H1 (cell line): ENCODE measurements around the gene SMYD3. TPM values are rescaled to one million over a fixed set of nuclear protein-coding genes. Genes with fewer than 3 reads are reported as not detected.

ENCODE experiments used
- CTCF ChIA-PET: fragments of 300-600 bp; sonication (Branson Sonifier 250); formaldehyde crosslinking; loops from one replicate; lab custom pipeline; 2021; ENCODE audit not compliant: partially characterized antibody; lab: Charles Lee
- POLR2A ChIA-PET: fragments of 300-600 bp; sonication (Branson Sonifier 250); formaldehyde crosslinking; loops from one replicate; lab custom pipeline; 2021; ENCODE audit warnings: inconsistent platforms; ENCODE audit not compliant: partially characterized antibody; lab: Charles Lee
- DNase-seq, 2 experiments: peaks; one replicate each; pipeline versions ENCODE4 v3.0.0 to v3.0.0-alpha.2; 2010 to 2022; ENCODE audit warnings: low spot score in 2 of 2, low read depth in 1 of 2, mixed read lengths in 1 of 2
- FAIRE-seq: peaks from 2 replicates; lab custom pipeline; 2011; peaks lifted over from hg19 to GRCh38; lab: Jason Lieb, UNC
- H2AFZ ChIP-seq: 2 replicates; pipeline ENCODE4 v1.8.1; 2012; ENCODE audit warnings: low read length, inconsistent platforms
- H2AK5ac ChIP-seq: 2 replicates; pipeline ENCODE4 v1.6.1; 2013; ENCODE audit warnings: low read depth, low read length
- H2BK120ac ChIP-seq: replicated peaks from 2 replicates; pipeline ENCODE3; 2013; ENCODE audit warnings: low read depth, low read length, inconsistent platforms
- H2BK12ac ChIP-seq: 2 replicates; pipeline ENCODE4 v1.6.1; 2013; ENCODE audit warnings: low read depth, low read length
- H2BK15ac ChIP-seq: 2 replicates; pipeline ENCODE4 v1.6.1; 2013; ENCODE audit warnings: low read length
- H2BK20ac ChIP-seq: 2 replicates; pipeline ENCODE4 v1.6.1; 2013; ENCODE audit warnings: low read length
- H2BK5ac ChIP-seq: 2 replicates; pipeline ENCODE4 v1.6.1; 2013; ENCODE audit warnings: low read depth, low read length
- H3K14ac ChIP-seq: 2 replicates; pipeline ENCODE4 v1.6.1; 2013; ENCODE audit warnings: inconsistent platforms; ENCODE audit not compliant: insufficient read length
- H3K18ac ChIP-seq: 2 replicates; pipeline ENCODE4 v1.6.1; 2013; ENCODE audit warnings: low read length; ENCODE audit errors: extremely low read depth
- H3K23ac ChIP-seq: 2 replicates; pipeline ENCODE4 v1.6.1; 2013; ENCODE audit warnings: inconsistent platforms; ENCODE audit not compliant: insufficient read length
- H3K23me2 ChIP-seq: 2 replicates; pipeline ENCODE4 v1.6.1; 2013; ENCODE audit warnings: low read depth, low read length
- H3K27ac ChIP-seq: 2 replicates; pipeline ENCODE4 v1.6.1; 2011; ENCODE audit warnings: low read depth, low read length, inconsistent platforms
- H3K27me3 ChIP-seq, 4 experiments: replicated peaks in 1 of 4; 1 replicate in 1 of 4; 2 replicates in 3 of 4; pipeline versions ENCODE4 v1.6.1 to v1.8.1; 2011 to 2013; ENCODE audit warnings: low read length in 3 of 4, mild to moderate bottlenecking in 3 of 4, inconsistent platforms in 2 of 4, mixed read lengths in 2 of 4, moderate library complexity in 1 of 4; ENCODE audit not compliant: control insufficient read depth in 3 of 4, insufficient read depth in 3 of 4; ENCODE audit errors: extremely low read depth in 1 of 4
- H3K36me3 ChIP-seq, 4 experiments: 2 replicates each; pipeline versions ENCODE4 v1.6.1 to v1.8.1; 2011 to 2013; ENCODE audit warnings: mild to moderate bottlenecking in 4 of 4, low read length in 3 of 4, moderate library complexity in 2 of 4, control low read depth in 1 of 4, inconsistent platforms in 1 of 4; ENCODE audit not compliant: insufficient read depth in 4 of 4, control insufficient read depth in 2 of 4
- H3K4ac ChIP-seq: replicated peaks from 2 replicates; pipeline ENCODE3; 2013; ENCODE audit warnings: low read length, low read depth, mixed read lengths, inconsistent platforms; ENCODE audit not compliant: insufficient read length
- H3K4me1 ChIP-seq, 4 experiments: replicated peaks in 1 of 4; 1 replicate in 1 of 4; 2 replicates in 3 of 4; pipeline versions ENCODE4 v1.6.1 to v1.8.1; 2011 to 2013; ENCODE audit warnings: low read length in 3 of 4, inconsistent platforms in 2 of 4, mixed read lengths in 1 of 4; ENCODE audit not compliant: insufficient read depth in 4 of 4, control insufficient read depth in 3 of 4
- H3K4me2 ChIP-seq, 2 experiments: 2 replicates each; pipeline versions ENCODE4 v1.6.1 to v1.8.1; 2011 to 2013; ENCODE audit warnings: low read depth in 2 of 2, low read length in 2 of 2, control low read depth in 1 of 2, inconsistent platforms in 1 of 2, mild to moderate bottlenecking in 1 of 2; ENCODE audit not compliant: insufficient read depth in 1 of 2
- H3K4me3 ChIP-seq, 4 experiments: fragments of 200-600, 300-600 bp in 1 of 4; sonication (generic), shearing (Covaris generic), sonication (Bioruptor Twin) in 1 of 4; 2 replicates each; pipeline versions ENCODE4 v1.5.1 to v1.8.1; 2011 to 2016; ENCODE audit warnings: low read length in 4 of 4, low read depth in 3 of 4, control low read depth in 2 of 4, inconsistent platforms in 2 of 4, mild to moderate bottlenecking in 2 of 4, mixed read lengths in 1 of 4, moderate library complexity in 1 of 4; ENCODE audit not compliant: insufficient read depth in 2 of 4; ENCODE audit errors: extremely low read depth in 1 of 4
- H3K56ac ChIP-seq: replicated peaks from 2 replicates; pipeline ENCODE3; 2013; ENCODE audit warnings: low read depth, mild to moderate bottlenecking, mixed read lengths, low read length, inconsistent platforms; ENCODE audit not compliant: insufficient read length
- H3K79me1 ChIP-seq: 2 replicates; pipeline ENCODE4 v1.6.1; 2013; ENCODE audit warnings: low read depth, low read length, control low read depth
- H3K79me2 ChIP-seq, 2 experiments: 2 replicates each; pipeline versions ENCODE4 v1.6.1 to v1.8.1; 2012 to 2013; ENCODE audit warnings: low read length in 2 of 2, mild to moderate bottlenecking in 2 of 2, inconsistent platforms in 1 of 2; ENCODE audit not compliant: insufficient read depth in 2 of 2, control insufficient read depth in 1 of 2
- H3K9ac ChIP-seq, 4 experiments: replicated peaks in 1 of 4; 1 replicate in 1 of 4; 2 replicates in 3 of 4; pipeline versions ENCODE4 v1.6.1 to v1.8.1; 2011 to 2013; ENCODE audit warnings: low read depth in 3 of 4, low read length in 3 of 4, control low read depth in 2 of 4, mild to moderate bottlenecking in 2 of 4, moderate library complexity in 2 of 4, inconsistent platforms in 1 of 4; ENCODE audit errors: extremely low read depth in 1 of 4
- H3K9me3 ChIP-seq, 2 experiments: 2 replicates each; pipeline versions ENCODE4 v1.6.1 to v1.8.1; 2012 to 2013; ENCODE audit warnings: mild to moderate bottlenecking in 2 of 2, moderate library complexity in 2 of 2, control low read depth in 1 of 2, inconsistent platforms in 1 of 2, low read depth in 1 of 2, low read length in 1 of 2, mixed read lengths in 1 of 2; ENCODE audit not compliant: insufficient read depth in 2 of 2
- H4K20me1 ChIP-seq, 2 experiments: replicated peaks in 1 of 2; 2 replicates each; pipeline versions ENCODE3 to v1.8.1; 2011 to 2013; ENCODE audit warnings: inconsistent platforms in 2 of 2, low read length in 2 of 2, mild to moderate bottlenecking in 1 of 2; ENCODE audit not compliant: insufficient read depth in 2 of 2, control insufficient read depth in 1 of 2
- H4K5ac ChIP-seq: 2 replicates; pipeline ENCODE4 v1.6.1; 2013; ENCODE audit warnings: low read length, low read depth, mixed read lengths, inconsistent platforms; ENCODE audit not compliant: insufficient read length
- H4K8ac ChIP-seq: 2 replicates; pipeline ENCODE4 v1.8.0; 2013; ENCODE audit warnings: mild to moderate bottlenecking, moderate library complexity, low read length, inconsistent platforms; ENCODE audit not compliant: insufficient read depth; ENCODE audit errors: extremely low read depth
- H4K91ac ChIP-seq: replicated peaks from 2 replicates; pipeline ENCODE3; 2013; ENCODE audit warnings: low read length, mixed read lengths, inconsistent platforms; ENCODE audit not compliant: insufficient read length
- EP300 ChIP-seq, 2 experiments: IDR thresholded peaks; 1 replicate in 1 of 2; 2 replicates in 1 of 2; pipeline ENCODE4 v1.6.1; 2011 to 2012; ENCODE audit warnings: low read depth in 2 of 2, low read length in 2 of 2, mild to moderate bottlenecking in 2 of 2, borderline replicate concordance in 1 of 2, inconsistent platforms in 1 of 2, moderate library complexity in 1 of 2
- WGBS, 2 experiments: shearing (Covaris generic) in 1 of 2; methylation state at CpG; one replicate each; pipeline versions ENCODE4 v1.1.6 to v1.1.7; 2013 to 2015; ENCODE audit warnings: low lambda C conversion rate in 2 of 2, mixed read lengths in 2 of 2, inconsistent platforms in 1 of 2, low coverage in 1 of 2, missing lambda C conversion rate in 1 of 2; ENCODE audit not compliant: insufficient replicate concordance in 2 of 2, insufficient coverage in 1 of 2, insufficient read length in 1 of 2; ENCODE audit errors: extremely low coverage in 1 of 2, missing lambda C conversion rate in 1 of 2; 5-methylcytosine and 5-hydroxymethylcytosine counted together
- polyA plus RNA-seq, 7 experiments: library from polyadenylated mRNA; depleted of rRNA in 3 of 7; stranded (reverse) in 5 of 7; unstranded in 2 of 7; fragments of >200 nt in 5 of 7; fragments of 200-250 nt in 2 of 7; gene quantifications; 1 replicate in 5 of 7; 2 replicates in 1 of 7; 4 replicates in 1 of 7; pipeline versions ENCODE4 v1.2.1 to v1.2.3, GENCODE V29; 2011 to 2013; ENCODE audit warnings: missing spikeins in 2 of 7, mixed read lengths in 2 of 7
- total RNA-seq: library from RNA; stranded (reverse); fragmentation: NEBNext Ultra II Directional; extraction: Animal tissue kit (Norgen Biotek cat#: 25700); gene quantifications from 2 replicates; pipeline ENCODE4 v1.2.1, GENCODE V29; 2021
- TF ChIP-seq, protein P1 (sequence below), 3 experiments: IDR thresholded peaks; 1 replicate in 2 of 3; 2 replicates in 1 of 3; pipeline versions ENCODE4 v1.5.1 to v1.6.1; 2011; ENCODE audit warnings: low read length in 3 of 3, mild to moderate bottlenecking in 3 of 3, inconsistent platforms in 2 of 3, low read depth in 1 of 3, moderate library complexity in 1 of 3; ENCODE audit not compliant: insufficient read depth in 1 of 3; ENCODE audit errors: control extremely low read depth in 1 of 3

The SMYD3 gene
- total and polyA plus RNA-seq, 2 of the 8 experiments (the other 6 are each of a cell fraction or from before 2014, with no cell fraction given) = 17.3 to 25.4 TPM

DNA sequence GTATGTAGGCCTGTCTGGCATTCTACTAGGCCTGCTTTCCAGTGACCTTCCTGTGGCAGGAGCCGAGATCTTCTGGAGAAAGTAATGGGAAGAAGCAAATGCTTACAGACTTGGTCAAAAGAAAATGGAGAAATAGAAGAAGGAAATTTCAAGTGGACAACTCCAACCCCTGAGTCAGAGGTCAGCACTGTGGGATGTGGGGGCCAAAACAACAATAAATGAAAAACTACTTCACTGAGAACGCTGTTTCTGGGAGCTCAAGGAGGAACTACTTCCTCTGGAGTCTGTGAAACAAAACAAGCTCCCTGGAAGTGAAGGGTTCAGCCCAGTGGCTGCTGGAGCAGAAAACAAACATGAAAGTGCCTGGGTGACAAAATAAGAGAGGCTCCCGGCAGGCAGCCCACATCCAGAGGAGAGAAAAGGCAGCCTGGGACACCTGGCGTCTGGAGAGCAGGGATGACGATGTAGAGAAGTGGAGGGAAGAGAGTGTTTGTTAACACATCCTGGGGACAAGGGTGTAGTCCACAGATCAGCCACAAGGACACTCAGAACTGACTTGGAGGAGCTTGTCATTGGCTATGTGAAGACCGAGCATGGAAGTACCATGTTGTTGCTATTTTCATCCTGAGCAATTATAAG, 355.2 kb downstream of the SMYD3 start:
- H3K9ac ChIP-seq = no peak overlapping the region
- H3K79me2 ChIP-seq = no peaks in the 10 kb centered on the region
- no peak overlapping the region for H3K4me2 ChIP-seq
- no peak overlapping the region for H3K18ac ChIP-seq
- H3K56ac ChIP-seq = no peak overlapping the region
- H3K4ac ChIP-seq = no peak overlapping the region
- peaks cover 0 to 2% (median 1%) of the 10 kb centered on the region in 4 experiments; a peak in 4 of 7 replicates for H3K4me1 ChIP-seq
- no peak overlapping the region for H4K91ac ChIP-seq
- TF ChIP-seq, protein P1, sequence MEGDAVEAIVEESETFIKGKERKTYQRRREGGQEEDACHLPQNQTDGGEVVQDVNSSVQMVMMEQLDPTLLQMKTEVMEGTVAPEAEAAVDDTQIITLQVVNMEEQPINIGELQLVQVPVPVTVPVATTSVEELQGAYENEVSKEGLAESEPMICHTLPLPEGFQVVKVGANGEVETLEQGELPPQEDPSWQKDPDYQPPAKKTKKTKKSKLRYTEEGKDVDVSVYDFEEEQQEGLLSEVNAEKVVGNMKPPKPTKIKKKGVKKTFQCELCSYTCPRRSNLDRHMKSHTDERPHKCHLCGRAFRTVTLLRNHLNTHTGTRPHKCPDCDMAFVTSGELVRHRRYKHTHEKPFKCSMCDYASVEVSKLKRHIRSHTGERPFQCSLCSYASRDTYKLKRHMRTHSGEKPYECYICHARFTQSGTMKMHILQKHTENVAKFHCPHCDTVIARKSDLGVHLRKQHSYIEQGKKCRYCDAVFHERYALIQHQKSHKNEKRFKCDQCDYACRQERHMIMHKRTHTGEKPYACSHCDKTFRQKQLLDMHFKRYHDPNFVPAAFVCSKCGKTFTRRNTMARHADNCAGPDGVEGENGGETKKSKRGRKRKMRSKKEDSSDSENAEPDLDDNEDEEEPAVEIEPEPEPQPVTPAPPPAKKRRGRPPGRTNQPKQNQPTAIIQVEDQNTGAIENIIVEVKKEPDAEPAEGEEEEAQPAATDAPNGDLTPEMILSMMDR (IDR thresholded peaks at IDR 0.05; ENCODE audit: control extremely low read depth in 1 of 3, insufficient read depth in 1 of 3, low read depth in 1 of 3, low read length in 3 of 3) = peak in 2 of 3 experiments; percentile 17 to 40; a peak in 2 of 4 replicates
- no peak for TF ChIP-seq EP300 (IDR thresholded peaks at IDR 0.05; ENCODE audit: borderline replicate concordance in 1 of 2, low read depth in 2 of 2, low read length in 2 of 2)
- no peaks in the 10 kb centered on the region for H3K23me2 ChIP-seq
- H2BK20ac ChIP-seq = no peak overlapping the region
- no peak overlapping the region for H2BK15ac ChIP-seq
- no peak overlapping the region for H2BK5ac ChIP-seq
- 88% methylated on average over 6 of the region's 6 CpGs; no CpG with 5 or more reads in 1 of the 2 experiments for WGBS, 2 experiments
- no peaks in the 10 kb centered on the region for H3K36me3 ChIP-seq
- no peak overlapping the region for H2AK5ac ChIP-seq
- H3K9me3 ChIP-seq = no peaks in the 10 kb centered on the region
- no peak for DNase-seq
- H4K8ac ChIP-seq = no peak overlapping the region
- H3K79me1 ChIP-seq = no peaks in the 10 kb centered on the region
- no peak overlapping the region for H3K23ac ChIP-seq
- H4K5ac ChIP-seq = no peak overlapping the region
- H4K20me1 ChIP-seq = no peaks in the 10 kb centered on the region
- no peaks in the 10 kb centered on the region for H3K27me3 ChIP-seq
- H3K4me3 ChIP-seq = no peak overlapping the region
- peak; percentile 42 for FAIRE-seq
- H2BK120ac ChIP-seq = no peak overlapping the region
- H2BK12ac ChIP-seq = no peak overlapping the region
- no peak overlapping the region for H3K14ac ChIP-seq
- H2AFZ ChIP-seq = no peak overlapping the region
- POLR2A ChIA-PET = no interaction called here
- H3K27ac ChIP-seq = no peak overlapping the region
- CTCF ChIA-PET = interaction anchor here (0.6 to 1.8 kb wide), 7 partner anchors 8 to 165 kb away, joined by 3 to 6 read pairs (median 3); no protein-coding TSS in a partner anchor
